NB4 (cell line): ENCODE data around the gene ELAC2.

Experiments used
- DNase-seq: peaks from one replicate; pipeline ENCODE4 v3.0.0; 2010; ENCODE audit warnings: low read depth
- H3K4me3 ChIP-seq: one replicate; pipeline ENCODE4 v1.5.1; 2011; ENCODE audit warnings: mild to moderate bottlenecking, low read depth, low read length, moderate library complexity
- MYC ChIP-seq: IDR thresholded peaks from 2 replicates; pipeline ENCODE4 v1.6.1; 2011; ENCODE audit warnings: low read depth, low read length
- POLR2A ChIP-seq: IDR thresholded peaks from 2 replicates; pipeline ENCODE4 v1.6.1; 2011; ENCODE audit warnings: mild to moderate bottlenecking; ENCODE audit not compliant: insufficient read length; ENCODE audit errors: extremely low read depth
- TF ChIP-seq, protein P1 (sequence below): IDR thresholded peaks from one replicate; pipeline ENCODE4 v1.5.1; 2012; ENCODE audit warnings: low read depth, low read length
- TF ChIP-seq, protein P2 (sequence below): IDR thresholded peaks from 2 replicates; pipeline ENCODE4 v1.6.1; 2011; ENCODE audit warnings: low read depth, low read length

ELAC2 gene

DNA sequence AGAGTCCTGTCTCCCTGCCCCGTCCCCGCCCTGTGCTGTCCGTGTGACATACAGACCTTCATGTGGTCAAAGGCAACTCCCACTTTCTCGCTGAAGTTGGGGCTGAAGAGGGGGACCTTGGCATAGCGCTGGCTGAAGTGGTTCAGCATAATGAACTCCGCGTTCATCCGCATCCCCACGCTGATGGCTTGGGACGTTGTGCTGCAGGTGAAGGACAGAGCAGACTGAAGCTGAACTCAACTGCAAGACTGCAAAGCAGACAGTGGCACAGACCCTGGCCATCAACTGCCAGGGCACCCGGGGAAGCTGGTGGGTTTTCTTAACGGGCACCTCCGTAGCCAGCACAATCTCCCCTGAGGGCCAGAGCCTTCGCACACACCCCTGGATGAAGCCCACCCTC, 24.2 kb downstream of the ELAC2 start:
- TF ChIP-seq POLR2A (no peak), MYC (no peak)
- TF ChIP-seq, protein P1, sequence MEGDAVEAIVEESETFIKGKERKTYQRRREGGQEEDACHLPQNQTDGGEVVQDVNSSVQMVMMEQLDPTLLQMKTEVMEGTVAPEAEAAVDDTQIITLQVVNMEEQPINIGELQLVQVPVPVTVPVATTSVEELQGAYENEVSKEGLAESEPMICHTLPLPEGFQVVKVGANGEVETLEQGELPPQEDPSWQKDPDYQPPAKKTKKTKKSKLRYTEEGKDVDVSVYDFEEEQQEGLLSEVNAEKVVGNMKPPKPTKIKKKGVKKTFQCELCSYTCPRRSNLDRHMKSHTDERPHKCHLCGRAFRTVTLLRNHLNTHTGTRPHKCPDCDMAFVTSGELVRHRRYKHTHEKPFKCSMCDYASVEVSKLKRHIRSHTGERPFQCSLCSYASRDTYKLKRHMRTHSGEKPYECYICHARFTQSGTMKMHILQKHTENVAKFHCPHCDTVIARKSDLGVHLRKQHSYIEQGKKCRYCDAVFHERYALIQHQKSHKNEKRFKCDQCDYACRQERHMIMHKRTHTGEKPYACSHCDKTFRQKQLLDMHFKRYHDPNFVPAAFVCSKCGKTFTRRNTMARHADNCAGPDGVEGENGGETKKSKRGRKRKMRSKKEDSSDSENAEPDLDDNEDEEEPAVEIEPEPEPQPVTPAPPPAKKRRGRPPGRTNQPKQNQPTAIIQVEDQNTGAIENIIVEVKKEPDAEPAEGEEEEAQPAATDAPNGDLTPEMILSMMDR = no peak
- TF ChIP-seq, protein P2, sequence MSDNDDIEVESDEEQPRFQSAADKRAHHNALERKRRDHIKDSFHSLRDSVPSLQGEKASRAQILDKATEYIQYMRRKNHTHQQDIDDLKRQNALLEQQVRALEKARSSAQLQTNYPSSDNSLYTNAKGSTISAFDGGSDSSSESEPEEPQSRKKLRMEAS = no peak
- no peak for DNase-seq
- H3K4me3 ChIP-seq = no peak overlapping the region

DNA sequence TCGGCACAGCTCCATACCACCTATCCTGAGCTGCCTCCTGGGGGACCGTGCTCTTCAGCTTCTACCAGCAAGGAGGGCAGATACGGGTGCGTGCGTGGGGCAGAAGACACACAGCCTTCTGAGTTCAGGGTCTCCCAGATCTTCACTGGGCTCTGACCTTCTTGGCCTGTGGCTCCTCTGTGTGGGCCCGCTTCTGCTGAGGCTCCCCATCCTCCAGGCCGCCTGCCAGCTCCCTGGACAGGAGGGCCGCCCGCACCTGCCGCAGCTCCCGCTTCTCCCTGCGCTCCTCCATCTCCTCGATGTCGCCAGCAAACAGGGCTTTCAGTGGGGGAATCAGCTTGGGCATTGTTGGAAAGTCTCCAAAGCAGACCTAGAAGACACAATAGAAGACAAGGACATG, 25.2 kb downstream of the ELAC2 start:
- DNase-seq = no peak
- TF ChIP-seq, protein P2 = no peak
- TF ChIP-seq, protein P1 = no peak
- TF ChIP-seq MYC (no peak), POLR2A (no peak)
- no peak overlapping the region for H3K4me3 ChIP-seq

DNA sequence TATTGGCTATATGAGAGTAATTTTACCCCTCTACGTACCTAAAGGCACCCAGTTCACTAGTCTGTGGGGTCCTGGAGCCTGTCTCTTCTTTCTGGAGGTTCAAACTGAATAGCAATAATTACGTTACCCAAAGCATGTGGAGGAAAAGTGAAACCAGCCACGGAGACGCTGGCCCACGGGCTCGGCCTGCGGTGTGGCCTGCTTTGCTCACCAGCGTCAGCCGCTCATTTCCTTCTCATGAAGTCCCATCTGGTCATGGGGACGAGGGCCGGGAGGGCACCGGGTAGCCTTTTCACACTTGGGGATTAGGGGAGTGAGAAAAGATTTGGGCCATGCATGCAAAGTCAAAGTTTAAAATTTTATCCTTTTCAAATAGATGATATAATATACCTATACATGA, 26.9 kb downstream of the ELAC2 start:
- TF ChIP-seq MYC (no peak), POLR2A (no peak)
- TF ChIP-seq, protein P2 = no peak
- TF ChIP-seq, protein P1 = no peak
- no peak for DNase-seq
- H3K4me3 ChIP-seq = no peak overlapping the region

DNA sequence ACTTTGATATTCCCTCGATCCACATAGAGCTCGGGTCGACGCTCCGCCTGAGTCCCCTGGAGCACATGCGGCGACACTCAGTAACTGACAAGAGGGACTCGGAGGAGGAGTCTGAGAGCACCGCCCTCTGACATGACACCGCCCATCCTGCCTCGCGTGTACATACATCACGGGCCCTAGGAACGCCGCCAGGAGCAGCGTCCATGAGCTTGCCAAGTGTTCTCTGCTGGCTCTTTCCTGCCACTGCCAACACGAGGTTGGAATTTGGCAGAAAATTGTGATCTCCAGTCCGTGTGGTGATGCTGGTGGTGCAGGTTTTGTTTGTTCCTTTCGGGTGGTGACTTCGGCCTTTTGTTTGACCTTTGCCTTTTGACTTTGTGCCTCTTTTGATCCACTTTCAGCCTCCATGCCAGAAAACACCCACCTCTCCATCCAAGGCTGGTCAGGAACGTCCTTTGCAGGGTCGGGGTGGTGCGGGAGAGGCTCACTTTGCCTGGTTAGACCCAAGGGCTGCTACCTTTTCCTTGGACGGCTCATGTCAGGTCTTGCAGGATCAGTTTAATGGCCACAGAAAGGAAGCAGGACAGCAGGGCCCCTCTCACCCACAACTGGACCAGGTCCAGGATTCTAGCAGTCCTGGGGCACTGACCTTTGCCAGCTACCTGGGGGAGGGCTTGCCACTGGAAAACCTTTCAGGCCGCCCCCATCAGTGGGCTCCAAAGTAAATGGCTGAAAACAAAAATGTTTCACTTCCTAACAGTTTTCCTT, 27.6 kb downstream of the ELAC2 start:
- peak; percentile 31 for DNase-seq
- TF ChIP-seq, protein P2 = no peak
- TF ChIP-seq POLR2A = no peak
- TF ChIP-seq MYC = no peak
- TF ChIP-seq, protein P1 = no peak
- no peak overlapping the region for H3K4me3 ChIP-seq

DNA sequence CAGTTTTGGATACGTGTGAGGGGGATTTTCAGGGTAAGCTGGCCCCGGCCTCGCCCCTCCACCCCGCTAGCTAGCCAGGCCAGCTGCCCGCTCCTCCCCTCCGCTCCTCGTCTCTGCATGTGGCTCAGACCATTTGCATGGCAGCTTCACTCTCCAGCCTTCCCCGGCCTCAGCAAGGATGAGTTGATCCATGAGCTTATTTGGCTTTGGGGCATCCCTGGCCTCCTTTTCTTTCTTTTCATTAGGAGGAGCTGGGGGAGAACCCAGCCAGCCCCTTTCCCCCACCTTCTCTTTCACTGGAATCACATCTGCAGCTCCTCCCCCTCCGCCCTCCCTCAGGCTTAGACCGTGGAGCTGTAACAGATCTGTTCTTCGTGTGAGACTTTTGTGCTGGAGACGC, 30.7 kb downstream of the ELAC2 start:
- no peak for DNase-seq
- TF ChIP-seq, protein P2 = no peak
- no peak overlapping the region for H3K4me3 ChIP-seq

DNA sequence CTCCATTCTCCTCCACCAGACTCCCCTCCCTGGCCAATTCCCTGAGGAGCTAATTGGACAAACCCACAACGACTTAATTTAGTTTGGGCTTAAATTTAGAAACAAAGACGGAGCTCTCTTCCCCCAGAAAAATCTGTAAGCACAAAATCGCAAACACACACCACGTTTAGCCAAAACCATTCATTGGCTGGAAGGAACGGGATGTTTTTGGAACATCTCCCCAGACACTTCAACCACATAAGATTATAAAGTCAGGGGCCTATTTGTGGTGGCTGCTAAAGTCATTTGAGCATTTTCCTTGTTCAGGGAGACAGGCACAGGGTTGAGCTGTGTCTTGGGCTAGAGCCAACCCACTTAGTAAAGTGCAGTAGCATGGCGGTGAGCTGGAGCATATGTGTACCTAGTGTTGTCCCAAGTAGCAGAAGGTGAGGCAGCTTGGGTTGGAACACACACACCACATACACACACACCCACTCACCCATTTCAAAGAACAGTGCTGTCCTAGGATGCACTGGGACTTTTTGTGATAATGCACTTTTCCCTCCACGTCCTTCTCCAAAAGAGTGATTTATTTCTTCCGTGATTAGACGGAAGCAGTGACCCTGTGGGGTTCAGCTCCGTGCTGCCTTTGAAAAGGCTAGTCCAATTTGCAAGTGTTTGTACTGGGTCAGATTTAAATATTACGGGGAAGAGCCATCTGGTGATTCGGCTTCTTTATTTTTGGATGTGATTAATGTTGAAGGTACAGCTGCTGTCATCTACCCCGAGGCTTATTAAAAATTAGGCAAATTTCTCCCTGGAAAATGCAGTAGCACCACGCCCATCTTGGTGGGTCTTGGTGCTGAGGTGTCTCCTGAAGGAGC, 32.2 kb downstream of the ELAC2 start:
- no peak for DNase-seq

More for the DNA sequence above, 32.2 kb downstream of the ELAC2 start:
- TF ChIP-seq MYC (no peak), POLR2A (no peak)
- TF ChIP-seq, protein P1 = no peak
- TF ChIP-seq, protein P2 = no peak
- no peak overlapping the region for H3K4me3 ChIP-seq
